Upper lobe of left lung (tissue), 6 donors: ENCODE results near the gene MYBBP1A. TPM values are rescaled to one million over a fixed set of nuclear protein-coding genes. Genes with fewer than 3 reads are reported as not detected.
A peak's percentile ranks its signal among the peaks of the same experiment; 100 is the strongest.

Experiments
- ATAC-seq, 2 donors: fragments of 200-7000 bp; cut with Tn5 transposase; one replicate each; pipeline ENCODE4 v1.9.1; 2022; ENCODE audit warnings: mild to moderate bottlenecking in 2 of 2, moderate library complexity in 2 of 2; ENCODE audit not compliant: low FRiP score in 2 of 2
- DNase-seq, 2 donors: peaks; one replicate each; pipeline ENCODE4 v3.0.0-alpha.2; 2019 to 2020
- H3K27ac ChIP-seq, 4 donors: fragments of 200-600 bp; sonication (generic); one replicate each; pipeline ENCODE4 v1.5.1; 2016 to 2019
- H3K27me3 ChIP-seq, 4 donors: fragments of 200-600 bp; sonication (generic); one replicate each; pipeline ENCODE4 v1.5.1; 2017 to 2019
- H3K36me3 ChIP-seq, 4 donors: fragments of 200-600 bp; sonication (generic); one replicate each; pipeline ENCODE4 v1.5.1; 2016 to 2019
- H3K4me1 ChIP-seq, 4 donors: fragments of 200-600 bp; sonication (generic); one replicate each; pipeline ENCODE4 v1.5.1; 2018 to 2019
- H3K4me3 ChIP-seq, 4 donors: fragments of 200-600 bp; sonication (generic); one replicate each; pipeline ENCODE4 v1.5.1; 2017 to 2019; ENCODE audit warnings: mild to moderate bottlenecking in 2 of 4, moderate library complexity in 1 of 4
- H3K9me3 ChIP-seq, 4 donors: fragments of 200-600 bp; sonication (generic); one replicate each; pipeline ENCODE4 v1.5.1; 2018 to 2019
- CTCF ChIP-seq, 6 experiments: fragments of 450-650 bp in 4 of 6; fragments of 200-600 bp in 2 of 6; sonication (generic) in 2 of 6; IDR thresholded peaks; one replicate each; pipeline ENCODE4 v1.5.1; 2016 to 2019; ENCODE audit warnings: antibody characterized with exemption in 6 of 6
- EP300 ChIP-seq, 4 donors: sonication (generic); formaldehyde crosslinking; IDR thresholded peaks; one replicate each; pipeline ENCODE4 v1.5.1; 2017; ENCODE audit warnings: antibody characterized with exemption in 4 of 4, control low read depth in 2 of 4
- POLR2A ChIP-seq, 4 donors: fragments of 450-650 bp; IDR thresholded peaks; one replicate each; pipeline ENCODE4 v1.5.1; 2016 to 2017; ENCODE audit warnings: antibody characterized with exemption in 4 of 4, mild to moderate bottlenecking in 2 of 4
- POLR2AphosphoS5 ChIP-seq, 2 donors: sonication (generic); formaldehyde crosslinking; IDR thresholded peaks; one replicate each; pipeline ENCODE4 v1.5.1; 2017; ENCODE audit warnings: antibody characterized with exemption in 2 of 2
- WGBS, 2 donors: methylation state at CpG; one replicate each; pipeline ENCODE4 v1.1.5; 2017 to 2018; 5-methylcytosine and 5-hydroxymethylcytosine counted together
- total RNA-seq, 6 donors: library from RNA; depleted of rRNA in 4 of 6; stranded (reverse); fragments of >200 nt in 4 of 6; gene quantifications; one replicate each; pipeline versions ENCODE4 v1.1.0 to v1.2.1, GENCODE V29; 2016 to 2021
- donor health status: DM: no; HTN: no; CAD: no; lungs with moderate emphysema.
- donor health status: DM: no; HTN: yes; CAD: no; lungs with severe emphysema.

The MYBBP1A gene
- total RNA-seq, 6 donors from 2014 or later = 45.2 to 151 (median 57.3) TPM

GRCh38 chr17:4588391-4588790, 33.2 kb upstream of the MYBBP1A start:
- DNase-seq (no peak), ATAC-seq (no peak)
- TF ChIP-seq CTCF (IDR thresholded peaks at IDR 0.05) (no peak), POLR2A (IDR thresholded peaks at IDR 0.05) (no peak), POLR2AphosphoS5 (IDR thresholded peaks at IDR 0.05) (no peak), EP300 (IDR thresholded peaks at IDR 0.05) (no peak)
- peaks cover 13 to 19% (median 15%) of the 10 kb centered on the region in 4 donors for H3K4me1 ChIP-seq
- peak overlapping the region in 2 of 4 donors; percentile 24 to 40 for H3K27ac ChIP-seq
- WGBS, 2 donors = 76 to 80% methylated on average over 9 to 11 of the region's 11 CpGs
- no peak overlapping the region for H3K4me3 ChIP-seq
- no peaks in the 10 kb centered on the region for H3K36me3 ChIP-seq
- H3K27me3 ChIP-seq = peaks cover 0 to 17% (median 5%) of the 10 kb centered on the region in 4 donors
- no peaks in the 10 kb centered on the region for H3K9me3 ChIP-seq

- WGBS, 2 donors = 60 to 67% methylated on average over 8 to 9 of the region's 9 CpGs
- Histone ChIP-seq H3K4me1 (peaks cover 13 to 20% (median 15%) of the 10 kb centered on the region in 4 donors), H3K36me3 (no peaks in the 10 kb centered on the region), H3K4me3 (no peak overlapping the region), H3K9me3 (no peaks in the 10 kb centered on the region), H3K27me3 (peaks cover 0 to 17% (median 5%) of the 10 kb centered on the region in 4 donors), H3K27ac (peak overlapping the region in 3 of 4 donors; percentile 24 to 54 (median 40))
- DNase-seq = no peak
- no peak for ATAC-seq
- TF ChIP-seq POLR2AphosphoS5 (IDR thresholded peaks at IDR 0.05) = no peak
Observed at GRCh38 chr17:4587803-4588202, 32.6 kb upstream of the MYBBP1A start.

- Histone ChIP-seq H3K4me1 (peaks cover 13 to 20% (median 15%) of the 10 kb centered on the region in 4 donors), H3K36me3 (no peaks in the 10 kb centered on the region), H3K4me3 (no peak overlapping the region), H3K27me3 (peaks cover 0 to 17% (median 5%) of the 10 kb centered on the region in 4 donors), H3K27ac (peak overlapping the region in 3 of 4 donors; percentile 24 to 54 (median 30)), H3K9me3 (no peaks in the 10 kb centered on the region)
- ATAC-seq (no peak), DNase-seq (no peak)
- no peak for TF ChIP-seq POLR2AphosphoS5 (IDR thresholded peaks at IDR 0.05)
- no peak for TF ChIP-seq CTCF (IDR thresholded peaks at IDR 0.05)
- no peak for TF ChIP-seq POLR2A (IDR thresholded peaks at IDR 0.05)
- TF ChIP-seq EP300 (IDR thresholded peaks at IDR 0.05) = no peak
- 92 to 98% methylated on average over 6 to 7 of the region's 7 CpGs for WGBS, 2 donors
Observed at GRCh38 chr17:4587195-4587594, 32.0 kb upstream of the MYBBP1A start.

- no peak for ATAC-seq
- peak overlapping the region in 2 of 4 donors; percentile 3 to 56 for H3K27ac ChIP-seq
- H3K9me3 ChIP-seq = no peaks in the 10 kb centered on the region
- H3K4me1 ChIP-seq = peaks cover 13 to 20% (median 15%) of the 10 kb centered on the region in 4 donors
- peaks cover 0 to 17% (median 5%) of the 10 kb centered on the region in 4 donors for H3K27me3 ChIP-seq
- H3K36me3 ChIP-seq = no peaks in the 10 kb centered on the region
- WGBS, 2 donors = 73 to 79% methylated on average over 9 of the region's 9 CpGs
- peak overlapping the region in 1 of 4 donors; percentile 64 for H3K4me3 ChIP-seq
- DNase-seq = no peak
- TF ChIP-seq CTCF (IDR thresholded peaks at IDR 0.05) = no peak
- no peak for TF ChIP-seq EP300 (IDR thresholded peaks at IDR 0.05)
- no peak for TF ChIP-seq POLR2AphosphoS5 (IDR thresholded peaks at IDR 0.05)
- TF ChIP-seq POLR2A (IDR thresholded peaks at IDR 0.05) = no peak
Observed at GRCh38 chr17:4586043-4586442, 30.9 kb upstream of the MYBBP1A start.

- Histone ChIP-seq H3K4me1 (peaks cover 13 to 20% (median 15%) of the 10 kb centered on the region in 4 donors), H3K9me3 (no peaks in the 10 kb centered on the region), H3K4me3 (peak overlapping the region in 2 of 4 donors; percentile 56 to 64), H3K27me3 (peaks cover 0 to 17% (median 5%) of the 10 kb centered on the region in 4 donors), H3K27ac (peak overlapping the region in 2 of 4 donors; percentile 3 to 56), H3K36me3 (no peaks in the 10 kb centered on the region)
- TF ChIP-seq POLR2AphosphoS5 (IDR thresholded peaks at IDR 0.05) (no peak), EP300 (IDR thresholded peaks at IDR 0.05) (no peak), POLR2A (IDR thresholded peaks at IDR 0.05) (no peak), CTCF (IDR thresholded peaks at IDR 0.05) (no peak)
- DNase-seq (no peak), ATAC-seq (no peak)
- WGBS, 2 donors = 74 to 92% methylated on average over 4 to 5 of the region's 7 CpGs
Observed at GRCh38 chr17:4585638-4585994, 30.4 kb upstream of the MYBBP1A start.
